ENCODE results near the gene SHISA8. TPM values are rescaled to one million over a fixed set of nuclear protein-coding genes. Genes with fewer than 3 reads are reported as not detected.

The SHISA8 gene
- total RNA-seq, 1 experiment from 2014 or later = 2.4 TPM

DNA sequence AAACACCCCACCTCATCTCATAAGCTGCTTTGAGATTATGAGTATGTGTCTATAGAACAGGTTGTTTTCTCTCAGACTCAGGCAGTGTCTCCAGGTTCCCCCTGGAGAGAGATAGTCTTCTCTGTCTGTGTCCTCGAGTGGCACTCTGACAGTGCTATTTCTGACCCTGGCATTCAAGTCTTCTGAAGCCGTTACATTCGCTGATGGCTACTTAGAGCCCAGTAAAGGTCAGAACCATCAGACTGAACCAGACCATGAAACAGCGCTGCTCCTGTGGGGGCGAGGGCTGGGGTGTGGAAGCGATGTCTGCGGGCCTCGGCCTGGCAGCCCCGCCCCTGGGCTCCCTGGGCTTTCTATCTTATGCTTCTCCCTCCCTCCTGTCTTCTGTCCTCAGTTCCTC is 23.5 kb downstream of the SHISA8 start:
- peaks cover 79% of the 10 kb centered on the region for H3K36me3 Mint-ChIP-seq
- ChIA-PET CTCF (no interaction called here), POLR2A (no interaction called here)
- TF ChIP-seq GTF2I (CRISPR knock-in tag; conservative IDR thresholded peaks at IDR 0.05) = no peak
- TF ChIP-seq ZNF423 (CRISPR knock-in tag; IDR thresholded peaks at IDR 0.05) = no peak
- TF ChIP-seq, protein P1, sequence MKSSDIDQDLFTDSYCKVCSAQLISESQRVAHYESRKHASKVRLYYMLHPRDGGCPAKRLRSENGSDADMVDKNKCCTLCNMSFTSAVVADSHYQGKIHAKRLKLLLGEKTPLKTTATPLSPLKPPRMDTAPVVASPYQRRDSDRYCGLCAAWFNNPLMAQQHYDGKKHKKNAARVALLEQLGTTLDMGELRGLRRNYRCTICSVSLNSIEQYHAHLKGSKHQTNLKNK (CRISPR knock-in tag; IDR thresholded peaks at IDR 0.05) = no peak
- TF ChIP-seq, protein P2, sequence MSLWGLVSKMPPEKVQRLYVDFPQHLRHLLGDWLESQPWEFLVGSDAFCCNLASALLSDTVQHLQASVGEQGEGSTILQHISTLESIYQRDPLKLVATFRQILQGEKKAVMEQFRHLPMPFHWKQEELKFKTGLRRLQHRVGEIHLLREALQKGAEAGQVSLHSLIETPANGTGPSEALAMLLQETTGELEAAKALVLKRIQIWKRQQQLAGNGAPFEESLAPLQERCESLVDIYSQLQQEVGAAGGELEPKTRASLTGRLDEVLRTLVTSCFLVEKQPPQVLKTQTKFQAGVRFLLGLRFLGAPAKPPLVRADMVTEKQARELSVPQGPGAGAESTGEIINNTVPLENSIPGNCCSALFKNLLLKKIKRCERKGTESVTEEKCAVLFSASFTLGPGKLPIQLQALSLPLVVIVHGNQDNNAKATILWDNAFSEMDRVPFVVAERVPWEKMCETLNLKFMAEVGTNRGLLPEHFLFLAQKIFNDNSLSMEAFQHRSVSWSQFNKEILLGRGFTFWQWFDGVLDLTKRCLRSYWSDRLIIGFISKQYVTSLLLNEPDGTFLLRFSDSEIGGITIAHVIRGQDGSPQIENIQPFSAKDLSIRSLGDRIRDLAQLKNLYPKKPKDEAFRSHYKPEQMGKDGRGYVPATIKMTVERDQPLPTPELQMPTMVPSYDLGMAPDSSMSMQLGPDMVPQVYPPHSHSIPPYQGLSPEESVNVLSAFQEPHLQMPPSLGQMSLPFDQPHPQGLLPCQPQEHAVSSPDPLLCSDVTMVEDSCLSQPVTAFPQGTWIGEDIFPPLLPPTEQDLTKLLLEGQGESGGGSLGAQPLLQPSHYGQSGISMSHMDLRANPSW (CRISPR knock-in tag; conservative IDR thresholded peaks at IDR 0.05; ENCODE audit: low read depth) = no peak
- TF ChIP-seq, protein P3, sequence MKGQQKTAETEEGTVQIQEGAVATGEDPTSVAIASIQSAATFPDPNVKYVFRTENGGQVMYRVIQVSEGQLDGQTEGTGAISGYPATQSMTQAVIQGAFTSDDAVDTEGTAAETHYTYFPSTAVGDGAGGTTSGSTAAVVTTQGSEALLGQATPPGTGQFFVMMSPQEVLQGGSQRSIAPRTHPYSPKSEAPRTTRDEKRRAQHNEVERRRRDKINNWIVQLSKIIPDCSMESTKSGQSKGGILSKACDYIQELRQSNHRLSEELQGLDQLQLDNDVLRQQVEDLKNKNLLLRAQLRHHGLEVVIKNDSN (CRISPR knock-in tag; IDR thresholded peaks at IDR 0.05) = no peak
- TF ChIP-seq SMAD4 (CRISPR knock-in tag; IDR thresholded peaks at IDR 0.05) = no peak
- TF ChIP-seq NR1H2 (CRISPR knock-in tag; IDR thresholded peaks at IDR 0.05) = no peak
- TF ChIP-seq, protein P4, sequence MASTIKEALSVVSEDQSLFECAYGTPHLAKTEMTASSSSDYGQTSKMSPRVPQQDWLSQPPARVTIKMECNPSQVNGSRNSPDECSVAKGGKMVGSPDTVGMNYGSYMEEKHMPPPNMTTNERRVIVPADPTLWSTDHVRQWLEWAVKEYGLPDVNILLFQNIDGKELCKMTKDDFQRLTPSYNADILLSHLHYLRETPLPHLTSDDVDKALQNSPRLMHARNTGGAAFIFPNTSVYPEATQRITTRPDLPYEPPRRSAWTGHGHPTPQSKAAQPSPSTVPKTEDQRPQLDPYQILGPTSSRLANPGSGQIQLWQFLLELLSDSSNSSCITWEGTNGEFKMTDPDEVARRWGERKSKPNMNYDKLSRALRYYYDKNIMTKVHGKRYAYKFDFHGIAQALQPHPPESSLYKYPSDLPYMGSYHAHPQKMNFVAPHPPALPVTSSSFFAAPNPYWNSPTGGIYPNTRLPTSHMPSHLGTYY (CRISPR knock-in tag; IDR thresholded peaks at IDR 0.05) = no peak
- TF ChIP-seq, protein P5, sequence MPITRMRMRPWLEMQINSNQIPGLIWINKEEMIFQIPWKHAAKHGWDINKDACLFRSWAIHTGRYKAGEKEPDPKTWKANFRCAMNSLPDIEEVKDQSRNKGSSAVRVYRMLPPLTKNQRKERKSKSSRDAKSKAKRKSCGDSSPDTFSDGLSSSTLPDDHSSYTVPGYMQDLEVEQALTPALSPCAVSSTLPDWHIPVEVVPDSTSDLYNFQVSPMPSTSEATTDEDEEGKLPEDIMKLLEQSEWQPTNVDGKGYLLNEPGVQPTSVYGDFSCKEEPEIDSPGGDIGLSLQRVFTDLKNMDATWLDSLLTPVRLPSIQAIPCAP (CRISPR knock-in tag; IDR thresholded peaks at IDR 0.05) = no peak
- TF ChIP-seq TP53 (CRISPR knock-in tag; IDR thresholded peaks at IDR 0.05) = no peak
- no peak for TF ChIP-seq NFE2L1 (CRISPR knock-in tag; IDR thresholded peaks at IDR 0.05)
- TF ChIP-seq JAZF1 (CRISPR knock-in tag; IDR thresholded peaks at IDR 0.05) = no peak
- H3K27me3 Mint-ChIP-seq (ENCODE audit: low read depth) = no peaks in the 10 kb centered on the region
- ATAC-seq (no peak), DNase-seq (ENCODE audit: low spot score) (no peak)
- H3K9me3 Mint-ChIP-seq = no peaks in the 10 kb centered on the region
- 0 out of 2 replicates have a peak overlapping the region, but pooled peaks have one; percentile 31 for H3K27ac Mint-ChIP-seq
- no peaks in the 10 kb centered on the region for H3K4me1 Mint-ChIP-seq
- H3K4me3 Mint-ChIP-seq = no peak overlapping the region

DNA sequence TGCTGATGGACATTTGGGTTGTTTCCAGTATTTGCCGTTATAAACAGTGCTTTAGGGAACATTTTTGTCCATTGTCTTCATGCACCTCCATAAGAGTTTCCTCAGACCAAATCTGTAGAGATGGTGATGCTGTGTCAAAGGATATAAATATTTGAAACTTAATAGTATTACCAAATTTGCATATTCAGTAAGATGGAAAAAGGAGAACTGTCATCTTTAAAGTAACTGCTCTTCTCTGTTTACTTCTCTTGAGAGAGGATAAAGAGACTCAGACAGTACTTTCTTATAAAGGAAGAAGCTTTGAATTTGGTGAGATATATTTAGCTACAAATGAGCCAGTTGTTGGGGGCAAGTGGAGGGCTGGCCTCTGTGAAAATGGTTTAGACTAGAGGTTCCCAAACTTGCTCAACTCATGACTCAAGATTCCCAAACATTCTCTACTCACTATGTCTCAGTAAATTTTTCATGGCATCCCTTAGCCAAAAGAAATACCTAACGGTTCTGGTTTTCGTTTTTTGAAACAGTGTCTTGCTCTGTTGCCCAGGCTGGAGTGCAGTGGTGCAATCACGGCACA is 26.2 kb downstream of the SHISA8 start:
- ChIA-PET POLR2A (no interaction called here), CTCF (interaction anchor here (1.0 kb wide), 1 partner anchor 192 kb away, joined by 4 read pairs; no protein-coding TSS in a partner anchor)
- no peak for TF ChIP-seq MYBL2 (CRISPR knock-in tag; IDR thresholded peaks at IDR 0.05)
- peak; percentile 75; the same call in 1 of the 2 replicates for TF ChIP-seq ZNF121 (CRISPR knock-in tag; IDR thresholded peaks at IDR 0.05)
- TF ChIP-seq ZNF232 (CRISPR knock-in tag; IDR thresholded peaks at IDR 0.05) = no peak
- TF ChIP-seq IRF2 (CRISPR knock-in tag; IDR thresholded peaks at IDR 0.05; ENCODE audit: borderline replicate concordance, low read depth) = no peak
- ATAC-seq (no peak), DNase-seq (ENCODE audit: low spot score) (no peak)
- H3K4me1 Mint-ChIP-seq = no peaks in the 10 kb centered on the region
- no peak overlapping the region for H3K27ac Mint-ChIP-seq
- H3K27me3 Mint-ChIP-seq (ENCODE audit: low read depth) = no peaks in the 10 kb centered on the region
- no peaks in the 10 kb centered on the region for H3K9me3 Mint-ChIP-seq
- peaks cover 88% of the 10 kb centered on the region for H3K36me3 Mint-ChIP-seq
- H3K4me3 Mint-ChIP-seq = no peak overlapping the region

DNA sequence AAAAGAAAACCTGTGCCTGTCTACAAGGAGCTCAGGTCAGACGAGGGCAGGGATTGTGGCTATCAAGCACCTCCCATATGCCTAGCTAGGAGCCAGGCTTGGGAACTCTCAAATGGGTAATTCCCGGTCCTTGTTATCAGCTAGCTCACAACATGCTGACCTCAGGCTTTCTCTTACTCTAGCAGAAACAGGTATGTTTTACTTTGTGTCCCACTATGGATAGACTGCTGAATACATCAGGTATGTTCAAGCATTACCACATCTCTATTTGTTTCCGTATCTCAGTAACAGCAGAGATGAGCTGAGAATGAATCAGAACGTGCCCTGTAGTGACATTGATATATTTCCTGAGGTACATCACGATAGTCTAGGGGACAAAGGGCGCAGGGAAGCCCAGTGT is 29.4 kb downstream of the SHISA8 start:
- DNase-seq (ENCODE audit: low spot score) (no peak), ATAC-seq (no peak)
- Mint-ChIP-seq H3K4me3 (no peak overlapping the region), H3K27ac (no peak overlapping the region), H3K27me3 (ENCODE audit: low read depth) (no peaks in the 10 kb centered on the region), H3K36me3 (peaks cover 92% of the 10 kb centered on the region), H3K4me1 (no peaks in the 10 kb centered on the region), H3K9me3 (no peaks in the 10 kb centered on the region)
- POLR2A ChIA-PET = no interaction called here
- CTCF ChIA-PET = interaction anchor here (0.9 kb wide), 1 partner anchor 188 kb away, joined by 4 read pairs; no protein-coding TSS in a partner anchor
- TF ChIP-seq, protein P6, sequence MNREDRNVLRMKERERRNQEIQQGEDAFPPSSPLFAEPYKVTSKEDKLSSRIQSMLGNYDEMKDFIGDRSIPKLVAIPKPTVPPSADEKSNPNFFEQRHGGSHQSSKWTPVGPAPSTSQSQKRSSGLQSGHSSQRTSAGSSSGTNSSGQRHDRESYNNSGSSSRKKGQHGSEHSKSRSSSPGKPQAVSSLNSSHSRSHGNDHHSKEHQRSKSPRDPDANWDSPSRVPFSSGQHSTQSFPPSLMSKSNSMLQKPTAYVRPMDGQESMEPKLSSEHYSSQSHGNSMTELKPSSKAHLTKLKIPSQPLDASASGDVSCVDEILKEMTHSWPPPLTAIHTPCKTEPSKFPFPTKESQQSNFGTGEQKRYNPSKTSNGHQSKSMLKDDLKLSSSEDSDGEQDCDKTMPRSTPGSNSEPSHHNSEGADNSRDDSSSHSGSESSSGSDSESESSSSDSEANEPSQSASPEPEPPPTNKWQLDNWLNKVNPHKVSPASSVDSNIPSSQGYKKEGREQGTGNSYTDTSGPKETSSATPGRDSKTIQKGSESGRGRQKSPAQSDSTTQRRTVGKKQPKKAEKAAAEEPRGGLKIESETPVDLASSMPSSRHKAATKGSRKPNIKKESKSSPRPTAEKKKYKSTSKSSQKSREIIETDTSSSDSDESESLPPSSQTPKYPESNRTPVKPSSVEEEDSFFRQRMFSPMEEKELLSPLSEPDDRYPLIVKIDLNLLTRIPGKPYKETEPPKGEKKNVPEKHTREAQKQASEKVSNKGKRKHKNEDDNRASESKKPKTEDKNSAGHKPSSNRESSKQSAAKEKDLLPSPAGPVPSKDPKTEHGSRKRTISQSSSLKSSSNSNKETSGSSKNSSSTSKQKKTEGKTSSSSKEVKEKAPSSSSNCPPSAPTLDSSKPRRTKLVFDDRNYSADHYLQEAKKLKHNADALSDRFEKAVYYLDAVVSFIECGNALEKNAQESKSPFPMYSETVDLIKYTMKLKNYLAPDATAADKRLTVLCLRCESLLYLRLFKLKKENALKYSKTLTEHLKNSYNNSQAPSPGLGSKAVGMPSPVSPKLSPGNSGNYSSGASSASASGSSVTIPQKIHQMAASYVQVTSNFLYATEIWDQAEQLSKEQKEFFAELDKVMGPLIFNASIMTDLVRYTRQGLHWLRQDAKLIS (CRISPR knock-in tag; IDR thresholded peaks at IDR 0.05; ENCODE audit: borderline replicate concordance) = no peak
- TF ChIP-seq TP53 (CRISPR knock-in tag; IDR thresholded peaks at IDR 0.05) (no peak), IRF2 (CRISPR knock-in tag; IDR thresholded peaks at IDR 0.05; ENCODE audit: borderline replicate concordance, low read depth) (no peak)
- TF ChIP-seq, protein P7, sequence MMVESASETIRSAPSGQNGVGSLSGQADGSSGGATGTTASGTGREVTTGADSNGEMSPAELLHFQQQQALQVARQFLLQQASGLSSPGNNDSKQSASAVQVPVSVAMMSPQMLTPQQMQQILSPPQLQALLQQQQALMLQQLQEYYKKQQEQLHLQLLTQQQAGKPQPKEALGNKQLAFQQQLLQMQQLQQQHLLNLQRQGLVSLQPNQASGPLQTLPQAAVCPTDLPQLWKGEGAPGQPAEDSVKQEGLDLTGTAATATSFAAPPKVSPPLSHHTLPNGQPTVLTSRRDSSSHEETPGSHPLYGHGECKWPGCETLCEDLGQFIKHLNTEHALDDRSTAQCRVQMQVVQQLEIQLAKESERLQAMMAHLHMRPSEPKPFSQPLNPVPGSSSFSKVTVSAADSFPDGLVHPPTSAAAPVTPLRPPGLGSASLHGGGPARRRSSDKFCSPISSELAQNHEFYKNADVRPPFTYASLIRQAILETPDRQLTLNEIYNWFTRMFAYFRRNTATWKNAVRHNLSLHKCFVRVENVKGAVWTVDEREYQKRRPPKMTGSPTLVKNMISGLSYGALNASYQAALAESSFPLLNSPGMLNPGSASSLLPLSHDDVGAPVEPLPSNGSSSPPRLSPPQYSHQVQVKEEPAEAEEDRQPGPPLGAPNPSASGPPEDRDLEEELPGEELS (CRISPR knock-in tag; IDR thresholded peaks at IDR 0.05) = no peak

All from WTC11 (cell line).